Colonic mucosa (tissue), 4 donors: ENCODE measurements around the gene STAMBPL1. TPM values are rescaled to one million over a fixed set of nuclear protein-coding genes. Genes with fewer than 3 reads are reported as not detected.

Experiments used
- DNase-seq: peaks from one replicate; pipeline ENCODE4 v3.0.0-alpha.2; 2020
- H3K27ac ChIP-seq: fragments of 200-600 bp; one replicate; pipeline ENCODE4 v1.8.0; 2021
- H3K27me3 ChIP-seq: fragments of 200-600 bp; one replicate; pipeline ENCODE4 v1.8.0; 2021
- H3K36me3 ChIP-seq: fragments of 200-600 bp; one replicate; pipeline ENCODE4 v1.8.0; 2021
- H3K4me1 ChIP-seq: fragments of 200-600 bp; one replicate; pipeline ENCODE4 v1.8.0; 2021; ENCODE audit warnings: mild to moderate bottlenecking
- H3K4me3 ChIP-seq: fragments of 200-600 bp; one replicate; pipeline ENCODE4 v1.8.0; 2021
- H3K9ac ChIP-seq, 2 donors: one replicate each; pipeline ENCODE4 v1.7.0; 2013; ENCODE audit warnings: control low read depth in 2 of 2, low read depth in 2 of 2, low read length in 2 of 2
- H3K9me3 ChIP-seq: fragments of 200-600 bp; one replicate; pipeline ENCODE4 v1.8.0; 2021
- CTCF ChIP-seq: fragments of 200-600 bp; IDR thresholded peaks from one replicate; pipeline ENCODE4 v1.8.0; 2022; ENCODE audit warnings: antibody characterized with exemption, mild to moderate bottlenecking
- intact Hi-C: fragments of 100-400 bp; cut with DNase I; formaldehyde crosslinking; loops from one replicate; pipeline ENCODE4 v1.14.1; 2022
- total RNA-seq, 2 donors: library from RNA; stranded (reverse); fragmentation: NEBNext Ultra II Directional in 1 of 2; extraction: Animal tissue kit (Norgen Biotek cat#: 25700) in 1 of 2; gene quantifications; one replicate each; pipeline ENCODE4 v1.2.1, GENCODE V29; 2021
- donor health status: healthy.
- donor health status: DM: no; HTN: no; CAD: no.
- donor health status: DM: no; HTN: no; CAD: no.

Gene STAMBPL1
- total RNA-seq, 2 donors from 2014 or later = 16.3 to 20.4 TPM

- no peak for TF ChIP-seq CTCF
- peak overlapping the region; percentile 88 for H3K27ac ChIP-seq
- intact Hi-C loops = no loop called here
These were observed 13.6 kb downstream of the STAMBPL1 start for GRCh38 chr10:88893611-88894010.

GRCh38 chr10:88895250-88895649, 15.2 kb downstream of the STAMBPL1 start:
- H3K9me3 ChIP-seq = no peaks in the 10 kb centered on the region
- H3K27me3 ChIP-seq = no peaks in the 10 kb centered on the region
- intact Hi-C loops = no loop called here
- peak overlapping the region; percentile 88 for H3K27ac ChIP-seq
- no peak overlapping the region for H3K4me3 ChIP-seq
- DNase-seq = no peak
- no peak for TF ChIP-seq CTCF
- no peaks in the 10 kb centered on the region for H3K36me3 ChIP-seq
- H3K9ac ChIP-seq = peak overlapping the region in 1 of 2 donors; percentile 73
- peaks cover 3% of the 10 kb centered on the region for H3K4me1 ChIP-seq

More at GRCh38 chr10:88893611-88894010, 13.6 kb downstream of the STAMBPL1 start:
- H3K4me1 ChIP-seq = peaks cover 3% of the 10 kb centered on the region
- no peaks in the 10 kb centered on the region for H3K36me3 ChIP-seq
- H3K9me3 ChIP-seq = no peaks in the 10 kb centered on the region
- H3K9ac ChIP-seq = peak overlapping the region in 1 of 2 donors; percentile 3
- DNase-seq = no peak
- no peak overlapping the region for H3K4me3 ChIP-seq
- H3K27me3 ChIP-seq = no peaks in the 10 kb centered on the region

GRCh38 chr10:88896372-88896993, 16.4 kb downstream of the STAMBPL1 start:
- intact Hi-C loops = no loop called here
- H3K9ac ChIP-seq = peak overlapping the region in 1 of 2 donors; percentile 66
- H3K4me1 ChIP-seq = peaks cover 8% of the 10 kb centered on the region
- no peaks in the 10 kb centered on the region for H3K27me3 ChIP-seq
- H3K36me3 ChIP-seq = no peaks in the 10 kb centered on the region
- H3K9me3 ChIP-seq = no peaks in the 10 kb centered on the region
- no peak overlapping the region for H3K4me3 ChIP-seq
- no peak for TF ChIP-seq CTCF
- H3K27ac ChIP-seq = peak overlapping the region; percentile 88
- DNase-seq = peak; percentile 84

GRCh38 chr10:88896994-88897853, 17.2 kb downstream of the STAMBPL1 start:
- Histone ChIP-seq H3K9me3 (no peaks in the 10 kb centered on the region), H3K9ac (peak overlapping the region in 1 of 2 donors; percentile 66), H3K27ac (peak overlapping the region; percentile 88), H3K4me1 (peaks cover 8% of the 10 kb centered on the region), H3K36me3 (no peaks in the 10 kb centered on the region), H3K4me3 (no peak overlapping the region), H3K27me3 (no peaks in the 10 kb centered on the region)
- intact Hi-C loops = no loop called here
- DNase-seq = peak; percentile 53
- no peak for TF ChIP-seq CTCF

GRCh38 chr10:88898727-88899126, 18.7 kb downstream of the STAMBPL1 start:
- Histone ChIP-seq H3K9me3 (no peaks in the 10 kb centered on the region), H3K4me1 (peaks cover 8% of the 10 kb centered on the region)
- DNase-seq = no peak

More at GRCh38 chr10:88898727-88899126, 18.7 kb downstream of the STAMBPL1 start:
- Histone ChIP-seq H3K36me3 (no peaks in the 10 kb centered on the region), H3K4me3 (no peak overlapping the region), H3K9ac (no peak overlapping the region), H3K27ac (peak overlapping the region; percentile 88), H3K27me3 (no peaks in the 10 kb centered on the region)
- intact Hi-C loops = no loop called here
- TF ChIP-seq CTCF = no peak
